GM18909 (cell line): Measurements from ENCODE around the gene NDST1.

Source experiments
- ATAC-seq: cut with Tn5 transposase; IDR thresholded peaks from one replicate; pipeline ENCODE4 v1.9.1; 2021; ENCODE audit warnings: mild to moderate bottlenecking; ENCODE audit not compliant: unreplicated experiment, poor library complexity

The NDST1 gene

GRCh38 chr5:150521522-150521817 lies 13.5 kb downstream of the NDST1 start:
- no peak for ATAC-seq

GRCh38 chr5:150521939-150522503 lies 14.1 kb downstream of the NDST1 start:
- ATAC-seq: no peak

- no peak for ATAC-seq
Observed at GRCh38 chr5:150522504-150523414, 14.8 kb downstream of the NDST1 start.

- peak; percentile 64 for ATAC-seq
Observed at GRCh38 chr5:150523472-150524350, 15.8 kb downstream of the NDST1 start.

- ATAC-seq: no peak
Observed at GRCh38 chr5:150525163-150525562, 17.2 kb downstream of the NDST1 start.

GRCh38 chr5:150525781-150526180 lies 17.9 kb downstream of the NDST1 start:
- no peak for ATAC-seq

GRCh38 chr5:150527038-150527437 lies 19.1 kb downstream of the NDST1 start:
- ATAC-seq: no peak

- ATAC-seq: no peak
Observed at GRCh38 chr5:150527808-150528207, 19.9 kb downstream of the NDST1 start.

GRCh38 chr5:150528924-150529546 lies 21.1 kb downstream of the NDST1 start:
- ATAC-seq: no peak

- no peak for ATAC-seq
Observed at GRCh38 chr5:150529555-150529954, 21.6 kb downstream of the NDST1 start.

GRCh38 chr5:150530423-150530822 lies 22.5 kb downstream of the NDST1 start:
- ATAC-seq: no peak

GRCh38 chr5:150530951-150531588 lies 23.1 kb downstream of the NDST1 start:
- no peak for ATAC-seq

GRCh38 chr5:150531686-150532085 lies 23.8 kb downstream of the NDST1 start:
- ATAC-seq: no peak

GRCh38 chr5:150532151-150532550 lies 24.2 kb downstream of the NDST1 start:
- ATAC-seq: no peak

GRCh38 chr5:150532996-150533395 lies 25.1 kb downstream of the NDST1 start:
- no peak for ATAC-seq

GRCh38 chr5:150534811-150535210 lies 26.9 kb downstream of the NDST1 start:
- ATAC-seq: no peak

GRCh38 chr5:150535611-150536010 lies 27.7 kb downstream of the NDST1 start:
- ATAC-seq: no peak

GRCh38 chr5:150538007-150538917 lies 30.3 kb downstream of the NDST1 start:
- ATAC-seq: no peak

GRCh38 chr5:150539206-150539605 lies 31.3 kb downstream of the NDST1 start:
- no peak for ATAC-seq
